Caki2 (cell line): ENCODE results near the gene PIP4K2B. TPM values are rescaled to one million over a fixed set of nuclear protein-coding genes. Genes with fewer than 3 reads are reported as not detected.
A peak's percentile ranks its signal among the peaks of the same experiment; 100 is the strongest.

Experiments used
- DNase-seq: peaks from one replicate; pipeline ENCODE4 v3.0.0-alpha.2; 2015; ENCODE audit warnings: low read depth
- in situ Hi-C: cut with HindIII; loops from 2 replicates; pipeline ENCODE4 v1.10.0; 2016; ENCODE audit warnings: low sequenced_read_pairs, low pct_unique_long_range_greater_than_20kb, mixed read lengths
- total RNA-seq: library from RNA; depleted of rRNA; stranded (reverse); fragments of >200 nt; shearing (Covaris generic); gene quantifications from 2 replicates; pipeline ENCODE4 v1.2.3, GENCODE V29; 2014; ENCODE audit warnings: low replicate concordance

The PIP4K2B gene
- total RNA-seq, 1 experiment from 2014 or later: 50.6 TPM

GRCh38 chr17:38748149-38748891, 51.0 kb downstream of the PIP4K2B start, which contains the start of gene PCGF2:
TSS of gene PCGF2 (minus strand) at chr17:38748336. CDS start at chr17:38740402, 7,934 bp downstream.
- DNase-seq: peak; percentile 78
- in situ Hi-C loops: no loop called here

- in situ Hi-C loops: no loop called here
- no peak for DNase-seq
Observed at GRCh38 chr17:38747463-38748148, 51.8 kb downstream of the PIP4K2B start.

- in situ Hi-C loops: no loop called here
- no peak for DNase-seq
Observed at GRCh38 chr17:38746849-38747462, 52.4 kb downstream of the PIP4K2B start.

- DNase-seq: no peak
- in situ Hi-C loops: no loop called here
Observed at GRCh38 chr17:38746004-38746848, 53.1 kb downstream of the PIP4K2B start.

GRCh38 chr17:38745545-38745944, 53.8 kb downstream of the PIP4K2B start:
- in situ Hi-C loops: no loop called here
- DNase-seq: peak; percentile 28

GRCh38 chr17:38743556-38744171, 55.7 kb downstream of the PIP4K2B start:
- DNase-seq: no peak
- in situ Hi-C loops: no loop called here

- in situ Hi-C loops: no loop called here
- no peak for DNase-seq
Observed at GRCh38 chr17:38742411-38743308, 56.7 kb downstream of the PIP4K2B start.

GRCh38 chr17:38741921-38742410, 57.4 kb downstream of the PIP4K2B start:
- DNase-seq: no peak
- in situ Hi-C loops: no loop called here

GRCh38 chr17:38741461-38741860, 57.9 kb downstream of the PIP4K2B start:
- no peak for DNase-seq
- in situ Hi-C loops: no loop called here

- in situ Hi-C loops: no loop called here
- DNase-seq: no peak
Observed at GRCh38 chr17:38740806-38741205, 58.5 kb downstream of the PIP4K2B start.

- in situ Hi-C loops: no loop called here
- DNase-seq: no peak
Observed at GRCh38 chr17:38740044-38740443, 59.3 kb downstream of the PIP4K2B start.

GRCh38 chr17:38739305-38739704, 60.1 kb downstream of the PIP4K2B start:
- no peak for DNase-seq
- in situ Hi-C loops: no loop called here

GRCh38 chr17:38738686-38739085, 60.7 kb downstream of the PIP4K2B start:
- in situ Hi-C loops: no loop called here

GRCh38 chr17:38738007-38738662, 61.2 kb downstream of the PIP4K2B start:
- in situ Hi-C loops: no loop called here

More at GRCh38 chr17:38738686-38739085, 60.7 kb downstream of the PIP4K2B start:
- no peak for DNase-seq

GRCh38 chr17:38735161-38735997, 64.0 kb downstream of the PIP4K2B start:
- in situ Hi-C loops: no loop called here
- DNase-seq: peak; percentile 34

More at GRCh38 chr17:38738007-38738662, 61.2 kb downstream of the PIP4K2B start:
- DNase-seq: no peak
